ENCODE data around the gene TMCO6. TPM values are rescaled to one million over a fixed set of nuclear protein-coding genes. Genes with fewer than 3 reads are reported as not detected.

TMCO6 gene
- total and polyA plus RNA-seq, 2 of the 4 experiments (the other 2 are of a cell fraction): 6.6 to 10.6 TPM

DNA sequence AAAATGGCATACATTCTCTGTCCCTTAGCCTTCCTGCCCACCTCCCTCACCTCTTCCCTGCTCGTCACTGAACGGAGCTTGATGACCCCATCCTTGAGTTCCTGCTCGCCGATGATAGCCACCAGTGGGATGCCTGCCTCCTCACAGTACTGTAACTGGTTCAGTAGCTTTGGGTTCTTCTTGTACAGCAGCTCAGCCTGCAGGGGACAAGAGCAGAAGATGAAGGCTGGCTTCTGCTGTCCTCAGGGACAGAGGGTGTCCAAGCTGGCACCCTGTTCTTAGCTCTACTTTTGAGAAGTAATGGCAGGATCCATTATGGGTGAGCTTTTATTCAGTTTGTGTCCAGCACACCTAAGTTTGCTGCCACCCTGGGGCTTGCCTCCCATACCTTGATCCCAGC, 35.4 kb downstream of the TMCO6 start:
- peaks cover 1% of the 10 kb centered on the region; the same call in 1 of the 2 replicates for H3K9me1 ChIP-seq (ENCODE audit: insufficient read depth, low read length)
- no peak overlapping the region for H3K56ac ChIP-seq (ENCODE audit: extremely low read depth, insufficient read depth, low read length)
- H3K4me2 ChIP-seq (ENCODE audit: low read depth, low read length): no peak overlapping the region
- DNase-seq (no peak), ATAC-seq (ENCODE audit: low read depth) (no peak)
- H4K20me1 ChIP-seq (ENCODE audit: insufficient read depth, low read length): no peaks in the 10 kb centered on the region; the same call in 1 of the 2 replicates
- no peak overlapping the region for H3K27ac ChIP-seq (ENCODE audit: insufficient read depth, low read length)
- no peaks in the 10 kb centered on the region; the same call in 1 of the 2 replicates for H3K4me1 ChIP-seq (ENCODE audit: control insufficient read depth, insufficient read depth, low read length)
- no peak overlapping the region for H2AFZ ChIP-seq (replicated peaks; ENCODE audit: low read length, poor library complexity)
- POLR2A ChIA-PET (ENCODE audit: unreplicated experiment): no interaction called here
- H3K36me3 ChIP-seq (ENCODE audit: control insufficient read depth, insufficient read depth, low read length): peaks cover 58% of the 10 kb centered on the region
- dilution Hi-C loops (cut with HindIII; ENCODE audit: low sequenced_read_pairs, unreplicated experiment): no loop called here
- no peak overlapping the region for H2AK5ac ChIP-seq (ENCODE audit: low read depth, low read length)
- H3K4me3 ChIP-seq (ENCODE audit: insufficient read depth, low read depth, low read length): no peak overlapping the region
- H3K14ac ChIP-seq (replicated peaks; ENCODE audit: low read depth, low read length): no peak overlapping the region
- H3K79me1 ChIP-seq (ENCODE audit: low read depth in 1 of 2, low read length in 2 of 2): peaks cover 0 to 11% of the 10 kb centered on the region in 2 experiments; a peak in 1 of 4 replicates
- H2AK9ac ChIP-seq (replicated peaks; ENCODE audit: low read depth, low read length, poor library complexity): peak overlapping the region; percentile 37
- CTCF ChIA-PET: interaction anchor here (0.6 kb wide), 1 partner anchor 22 kb away, joined by 4 read pairs; no protein-coding TSS in a partner anchor
- intact Hi-C loops (cut with micrococcal nuclease): no loop called here
- TF ChIP-seq SMC3 (IDR thresholded peaks at IDR 0.05; ENCODE audit: low read depth, low read length): no peak
- no peak for TF ChIP-seq CHD1 (IDR thresholded peaks at IDR 0.05; ENCODE audit: low read depth, low read length)
- TF ChIP-seq, protein P1, sequence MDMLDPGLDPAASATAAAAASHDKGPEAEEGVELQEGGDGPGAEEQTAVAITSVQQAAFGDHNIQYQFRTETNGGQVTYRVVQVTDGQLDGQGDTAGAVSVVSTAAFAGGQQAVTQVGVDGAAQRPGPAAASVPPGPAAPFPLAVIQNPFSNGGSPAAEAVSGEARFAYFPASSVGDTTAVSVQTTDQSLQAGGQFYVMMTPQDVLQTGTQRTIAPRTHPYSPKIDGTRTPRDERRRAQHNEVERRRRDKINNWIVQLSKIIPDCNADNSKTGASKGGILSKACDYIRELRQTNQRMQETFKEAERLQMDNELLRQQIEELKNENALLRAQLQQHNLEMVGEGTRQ (IDR thresholded peaks at IDR 0.05; ENCODE audit: low read depth, low read length): no peak
- TF ChIP-seq CEBPB (IDR thresholded peaks at IDR 0.05; ENCODE audit: low read depth, low read length): no peak
- no peak for TF ChIP-seq BHLHE40 (IDR thresholded peaks at IDR 0.05; ENCODE audit: low read depth, low read length)
- TF ChIP-seq POLR2A (IDR thresholded peaks at IDR 0.05; ENCODE audit: low read depth, low read length): no peak
- TF ChIP-seq RAD21 (IDR thresholded peaks at IDR 0.05; ENCODE audit: low read length): no peak
- no peak for TF ChIP-seq RCOR1 (IDR thresholded peaks at IDR 0.05; ENCODE audit: insufficient replicate concordance, low read length)
- TF ChIP-seq RFX5 (IDR thresholded peaks at IDR 0.05; ENCODE audit: low read depth, low read length): no peak
- TF ChIP-seq MXI1 (IDR thresholded peaks at IDR 0.05; ENCODE audit: borderline replicate concordance, low read depth, low read length): no peak
- TF ChIP-seq MAFK (IDR thresholded peaks at IDR 0.05; ENCODE audit: low read depth, low read length): no peak
- TF ChIP-seq, protein P2, sequence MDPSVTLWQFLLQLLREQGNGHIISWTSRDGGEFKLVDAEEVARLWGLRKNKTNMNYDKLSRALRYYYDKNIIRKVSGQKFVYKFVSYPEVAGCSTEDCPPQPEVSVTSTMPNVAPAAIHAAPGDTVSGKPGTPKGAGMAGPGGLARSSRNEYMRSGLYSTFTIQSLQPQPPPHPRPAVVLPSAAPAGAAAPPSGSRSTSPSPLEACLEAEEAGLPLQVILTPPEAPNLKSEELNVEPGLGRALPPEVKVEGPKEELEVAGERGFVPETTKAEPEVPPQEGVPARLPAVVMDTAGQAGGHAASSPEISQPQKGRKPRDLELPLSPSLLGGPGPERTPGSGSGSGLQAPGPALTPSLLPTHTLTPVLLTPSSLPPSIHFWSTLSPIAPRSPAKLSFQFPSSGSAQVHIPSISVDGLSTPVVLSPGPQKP (IDR thresholded peaks at IDR 0.05; ENCODE audit: borderline replicate concordance, low read depth, low read length): no peak
- TF ChIP-seq MAZ (IDR thresholded peaks at IDR 0.05; ENCODE audit: borderline replicate concordance, low read depth, low read length): no peak
- no peak overlapping the region for H2BK20ac ChIP-seq (ENCODE audit: low read depth, low read length)
- in situ Hi-C loops (cut with MboI; ENCODE audit: low sequenced_read_pairs): loop anchor here (25.0 kb wide), 1 partner anchor 913 kb away; no protein-coding TSS in a partner anchor
- BruUV-seq (replicated peaks): no TSS peak
- H4K91ac ChIP-seq (ENCODE audit: insufficient read depth, low read depth, low read length): no peak overlapping the region
- H2BK15ac ChIP-seq (ENCODE audit: low read depth, low read length): no peak overlapping the region
- 100% methylated on average over 2 of the region's 4 CpGs; no CpG with 5 or more reads in 1 of the 2 experiments for WGBS, 2 experiments (ENCODE audit: extremely low coverage in 2 of 2, insufficient read length in 1 of 2)
- H4K5ac ChIP-seq (ENCODE audit: low read depth, low read length): no peak overlapping the region
- H3K4ac ChIP-seq (ENCODE audit: low read depth, low read length): no peak overlapping the region
- no peaks in the 10 kb centered on the region for H3K9me3 ChIP-seq (ENCODE audit: control insufficient read depth, insufficient read depth, low read length)
- no peak overlapping the region for H2BK5ac ChIP-seq (ENCODE audit: low read depth, low read length, poor library complexity, severe bottlenecking)
- H3K27me3 ChIP-seq (ENCODE audit: control insufficient read depth, insufficient read depth, low read length): no peaks in the 10 kb centered on the region
- no peak overlapping the region for H3K9ac ChIP-seq (ENCODE audit: low read depth, low read length)
- H4K8ac ChIP-seq (ENCODE audit: low read depth in 2 of 2, low read length in 2 of 2): no peak overlapping the region
- H3K23ac ChIP-seq (ENCODE audit: low read depth, low read length): no peak overlapping the region
- H3K18ac ChIP-seq (ENCODE audit: low read depth, low read length): no peak overlapping the region
- H2BK120ac ChIP-seq (ENCODE audit: low read depth, low read length): no peak overlapping the region

Data from IMR-90 (cell line).